Measurements from ENCODE around the gene INPP4A. TPM values are rescaled to one million over a fixed set of nuclear protein-coding genes. Genes with fewer than 3 reads are reported as not detected.

The INPP4A gene
- total and polyA plus RNA-seq, 2 donors (not counting 3 experiments of a cell fraction or from before 2014, with no cell fraction given): 14.9 to 28.8 TPM

DNA sequence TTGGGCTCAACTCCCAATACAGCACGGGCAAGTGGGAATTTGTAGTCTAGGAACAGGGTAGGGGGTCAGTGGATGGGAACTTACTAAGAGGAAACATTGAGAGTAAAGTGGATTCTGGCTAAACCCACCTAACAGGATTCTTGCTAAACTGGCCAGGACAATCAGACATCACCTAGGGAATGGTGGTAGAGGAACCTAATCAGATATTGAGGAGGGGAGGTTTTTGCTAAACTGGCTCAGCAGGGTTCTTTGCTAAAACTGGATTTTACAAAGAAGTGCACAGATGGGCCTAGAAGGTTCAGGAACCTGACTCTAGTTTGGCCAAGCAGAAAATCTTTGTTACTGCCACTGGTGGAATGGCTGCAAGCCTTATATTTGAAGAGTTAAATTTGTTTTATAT is 55.9 kb downstream of the INPP4A start:
- no peaks in the 10 kb centered on the region for H3K9me3 ChIP-seq (replicated peaks; ENCODE audit: control insufficient read depth, insufficient read depth, low read length)
- H2AFZ ChIP-seq (ENCODE audit: low read depth, low read length): no peak overlapping the region
- no TSS peak for BruUV-seq (replicated peaks)
- H3K79me2 ChIP-seq (ENCODE audit: control insufficient read depth, insufficient read depth, low read length): no peaks in the 10 kb centered on the region
- POLR2A ChIA-PET: no interaction called here
- H3K27ac ChIP-seq (ENCODE audit: insufficient read depth, low read depth, low read length): no peak overlapping the region
- H3K27me3 ChIP-seq (ENCODE audit: control insufficient read depth in 2 of 2, insufficient read depth in 2 of 2, low read length in 2 of 2): no peaks in the 10 kb centered on the region
- H3K9ac ChIP-seq (replicated peaks; ENCODE audit: extremely low read depth, insufficient read depth, low read length): no peak overlapping the region
- CTCF ChIA-PET: no interaction called here
- H4K20me1 ChIP-seq (replicated peaks; ENCODE audit: control insufficient read depth, extremely low read depth, insufficient read depth, low read length): no peaks in the 10 kb centered on the region
- DNase-seq (ENCODE audit: low read depth, low spot score) (no peak), FAIRE-seq (no peak)
- H3K36me3 ChIP-seq (ENCODE audit: control insufficient read depth in 2 of 2, extremely low read depth in 1 of 2, insufficient read depth in 2 of 2, low read length in 2 of 2): no peaks in the 10 kb centered on the region
- dilution Hi-C loops (cut with MboI; ENCODE audit: extremely low pct_ligation_motif_present, low sequenced_read_pairs): no loop called here
- no peaks in the 10 kb centered on the region for H3K9me1 ChIP-seq (replicated peaks; ENCODE audit: control insufficient read depth, extremely low read depth, insufficient read depth, low read length)
- peaks cover 16% of the 10 kb centered on the region for H3K4me1 ChIP-seq (ENCODE audit: control insufficient read depth, extremely low read depth, insufficient read depth, low read length)
- no peak for TF ChIP-seq JUN (IDR thresholded peaks at IDR 0.05; ENCODE audit: borderline replicate concordance, insufficient read depth, insufficient read length, low read depth)
- H3K4me2 ChIP-seq (ENCODE audit: insufficient read depth, low read length): no peak overlapping the region
- no peak overlapping the region for H3K4me3 ChIP-seq (replicated peaks in 1 of 3; ENCODE audit: insufficient read depth in 1 of 3, low read depth in 1 of 3, low read length in 3 of 3)
- intact Hi-C loops (cut with micrococcal nuclease): loop anchor here (5.0 kb wide), 2 partner anchors 88 to 107 kb away; partner anchors contain the start of genes COA5 and UNC50

- Histone ChIP-seq H3K4me1 (ENCODE audit: control insufficient read depth, extremely low read depth, insufficient read depth, low read length) (peaks cover 16% of the 10 kb centered on the region), H3K9ac (replicated peaks; ENCODE audit: extremely low read depth, insufficient read depth, low read length) (no peak overlapping the region), H3K4me2 (ENCODE audit: insufficient read depth, low read length) (no peak overlapping the region), H3K4me3 (replicated peaks in 1 of 3; ENCODE audit: insufficient read depth in 1 of 3, low read depth in 1 of 3, low read length in 3 of 3) (no peak overlapping the region), H3K9me1 (replicated peaks; ENCODE audit: control insufficient read depth, extremely low read depth, insufficient read depth, low read length) (no peaks in the 10 kb centered on the region), H3K36me3 (ENCODE audit: control insufficient read depth in 2 of 2, extremely low read depth in 1 of 2, insufficient read depth in 2 of 2, low read length in 2 of 2) (no peaks in the 10 kb centered on the region), H2AFZ (ENCODE audit: low read depth, low read length) (no peak overlapping the region), H3K9me3 (replicated peaks; ENCODE audit: control insufficient read depth, insufficient read depth, low read length) (no peaks in the 10 kb centered on the region), H3K27ac (ENCODE audit: insufficient read depth, low read depth, low read length) (no peak overlapping the region), H3K27me3 (ENCODE audit: control insufficient read depth in 2 of 2, insufficient read depth in 2 of 2, low read length in 2 of 2) (no peaks in the 10 kb centered on the region), H3K79me2 (ENCODE audit: control insufficient read depth, insufficient read depth, low read length) (no peaks in the 10 kb centered on the region), H4K20me1 (replicated peaks; ENCODE audit: control insufficient read depth, extremely low read depth, insufficient read depth, low read length) (no peaks in the 10 kb centered on the region)
- ChIA-PET CTCF (no interaction called here), POLR2A (no interaction called here)
- dilution Hi-C loops (cut with MboI; ENCODE audit: extremely low pct_ligation_motif_present, low sequenced_read_pairs): no loop called here
- BruUV-seq (replicated peaks): no TSS peak
- FAIRE-seq (no peak), DNase-seq (ENCODE audit: low read depth, low spot score) (no peak)
- no peak for TF ChIP-seq EZH2 (IDR thresholded peaks at IDR 0.05; ENCODE audit: borderline replicate concordance, low read depth, low read length, severe bottlenecking)
- TF ChIP-seq GATA2 (IDR thresholded peaks at IDR 0.05; ENCODE audit: insufficient read depth, insufficient read length, low read depth, low read length): no peak
- TF ChIP-seq POLR2A (IDR thresholded peaks at IDR 0.05; ENCODE audit: low read depth, low read length): no peak
- intact Hi-C loops (cut with micrococcal nuclease): loop anchor here (5.0 kb wide), 2 partner anchors 89 to 106 kb away; partner anchors contain the start of genes COA5 and UNC50
Measured at GRCh38 chr2:98501223-98501622, 56.6 kb downstream of the INPP4A start.

Measured in endothelial cell of umbilical vein (primary cell).